Fibroblast of the aortic adventitia (primary cell): ENCODE results near the gene TEX12. TPM values are rescaled to one million over a fixed set of nuclear protein-coding genes. Genes with fewer than 3 reads are reported as not detected.
"Not testable (repeated sequence)": the region's sequence is repeated elsewhere in the genome, so short reads cannot be mapped to it uniquely, and the experiment has no call there.

ENCODE experiments used
- DNase-seq: peaks from one replicate; pipeline ENCODE4 v3.0.0-alpha.2; 2010; ENCODE audit warnings: low read depth
- H3K4me3 ChIP-seq: 2 replicates; pipeline ENCODE4 v1.5.1; 2011; ENCODE audit warnings: low read depth, mild to moderate bottlenecking, control low read depth, low read length, moderate library complexity
- total RNA-seq: library from RNA; depleted of rRNA; stranded (reverse); fragments of >200 nt; gene quantifications from 2 replicates; pipeline ENCODE4 v1.2.3, GENCODE V29; 2012; ENCODE audit warnings: low replicate concordance
- TF ChIP-seq, protein P1 (sequence below): IDR thresholded peaks from 2 replicates; pipeline ENCODE4 v1.5.1; 2011; ENCODE audit warnings: mild to moderate bottlenecking, low read length, control low read depth, inconsistent platforms; ENCODE audit not compliant: insufficient read depth

TEX12 gene
- total RNA-seq, 1 donor, result 0.36 TPM

GRCh38 chr11:112159098-112160065 is 7.8 kb upstream of the TEX12 start:
- TF ChIP-seq, protein P1, sequence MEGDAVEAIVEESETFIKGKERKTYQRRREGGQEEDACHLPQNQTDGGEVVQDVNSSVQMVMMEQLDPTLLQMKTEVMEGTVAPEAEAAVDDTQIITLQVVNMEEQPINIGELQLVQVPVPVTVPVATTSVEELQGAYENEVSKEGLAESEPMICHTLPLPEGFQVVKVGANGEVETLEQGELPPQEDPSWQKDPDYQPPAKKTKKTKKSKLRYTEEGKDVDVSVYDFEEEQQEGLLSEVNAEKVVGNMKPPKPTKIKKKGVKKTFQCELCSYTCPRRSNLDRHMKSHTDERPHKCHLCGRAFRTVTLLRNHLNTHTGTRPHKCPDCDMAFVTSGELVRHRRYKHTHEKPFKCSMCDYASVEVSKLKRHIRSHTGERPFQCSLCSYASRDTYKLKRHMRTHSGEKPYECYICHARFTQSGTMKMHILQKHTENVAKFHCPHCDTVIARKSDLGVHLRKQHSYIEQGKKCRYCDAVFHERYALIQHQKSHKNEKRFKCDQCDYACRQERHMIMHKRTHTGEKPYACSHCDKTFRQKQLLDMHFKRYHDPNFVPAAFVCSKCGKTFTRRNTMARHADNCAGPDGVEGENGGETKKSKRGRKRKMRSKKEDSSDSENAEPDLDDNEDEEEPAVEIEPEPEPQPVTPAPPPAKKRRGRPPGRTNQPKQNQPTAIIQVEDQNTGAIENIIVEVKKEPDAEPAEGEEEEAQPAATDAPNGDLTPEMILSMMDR, result no peak
- H3K4me3 ChIP-seq, result no peak overlapping the region

GRCh38 chr11:112160091-112160848 is 6.9 kb upstream of the TEX12 start:
- no peak overlapping the region for H3K4me3 ChIP-seq
- TF ChIP-seq, protein P1, result no peak
- no peak for DNase-seq

More at GRCh38 chr11:112159098-112160065, 7.8 kb upstream of the TEX12 start:
- no peak for DNase-seq

DNA sequence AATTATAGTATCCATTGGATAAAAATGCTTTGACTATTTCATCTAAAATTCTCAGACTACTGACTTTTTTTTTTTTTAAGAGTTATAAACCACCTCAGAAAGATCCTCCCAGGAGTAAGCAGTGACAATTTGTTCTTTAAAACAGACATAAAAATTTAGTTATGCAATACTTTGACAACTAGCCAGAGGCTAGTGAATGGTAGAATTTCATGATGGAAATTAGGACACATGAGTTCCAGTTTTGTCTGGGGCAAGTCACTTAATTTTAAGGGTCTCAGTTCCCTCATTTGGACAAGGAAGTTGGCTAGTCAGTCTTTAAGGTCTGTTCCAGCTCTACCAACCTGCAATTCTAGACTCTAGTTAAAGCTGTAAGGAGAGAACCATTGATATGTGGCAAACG is 6.2 kb upstream of the TEX12 start:
- H3K4me3 ChIP-seq, result no peak overlapping the region
- DNase-seq, result peak; percentile 22

DNA sequence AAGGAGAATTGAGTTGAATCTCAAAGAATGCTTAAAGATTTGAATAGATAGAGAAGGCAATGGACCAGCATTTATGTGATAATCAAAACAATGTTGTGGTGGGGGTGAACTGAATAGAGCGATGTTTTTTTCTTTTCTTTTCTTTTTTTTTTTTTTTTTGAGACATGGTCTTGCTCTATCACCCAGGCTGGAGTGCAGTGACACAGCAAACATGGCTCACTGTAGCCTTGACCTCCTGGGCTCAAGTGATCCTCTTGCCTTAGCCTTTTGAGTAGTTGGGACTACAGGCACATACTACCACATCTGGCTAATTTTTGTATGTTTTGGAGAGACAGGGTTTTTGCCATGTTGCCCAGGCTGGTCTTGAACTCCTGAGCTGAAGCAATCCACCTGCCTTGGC is 5.0 kb upstream of the TEX12 start:
- not testable (repeated sequence) for H3K4me3 ChIP-seq, DNase-seq

More for the DNA sequence above, 6.2 kb upstream of the TEX12 start:
- TF ChIP-seq, protein P1, result no peak

GRCh38 chr11:112162761-112163546 is 4.2 kb upstream of the TEX12 start:
- TF ChIP-seq, protein P1, result no peak
- H3K4me3 ChIP-seq, result no peak overlapping the region
- peak; percentile 39 for DNase-seq

- DNase-seq, result no peak
- TF ChIP-seq, protein P1, result no peak
- no peak within 1 kb of the TSS for H3K4me3 ChIP-seq
These were observed 3.1 kb upstream of the TEX12 start, which contains the start of gene IL18 for GRCh38 chr11:112163875-112164685. IL18 (minus strand) TSS chr11:112164094; CDS start chr11:112155053, 9,041 bp downstream.
